Vagina (tissue), 2 donors: Measurements from ENCODE around the gene PRR5. TPM values are rescaled to one million over a fixed set of nuclear protein-coding genes. Genes with fewer than 3 reads are reported as not detected.

Experiments
- DNase-seq, 2 donors: peaks; one replicate each; pipeline ENCODE4 v3.0.0-alpha.2; 2017; ENCODE audit errors: extremely low spot score in 2 of 2
- H3K27ac ChIP-seq: fragments of 200-600 bp; sonication (generic); one replicate; pipeline ENCODE4 v1.5.1; 2019
- H3K27me3 ChIP-seq: fragments of 200-600 bp; sonication (generic); one replicate; pipeline ENCODE4 v1.5.1; 2019
- H3K36me3 ChIP-seq, 2 donors: fragments of 200-600 bp; sonication (generic); one replicate each; pipeline ENCODE4 v1.5.1; 2017 to 2019
- H3K4me1 ChIP-seq: fragments of 200-600 bp; sonication (generic); one replicate; pipeline ENCODE4 v1.5.1; 2019
- H3K4me3 ChIP-seq, 2 donors: fragments of 200-600 bp; sonication (generic); 1 replicate in 1 of 2; 2 replicates in 1 of 2; pipeline ENCODE4 v1.5.1; 2016 to 2019
- H3K9me3 ChIP-seq: fragments of 200-600 bp; sonication (generic); one replicate; pipeline ENCODE4 v1.5.1; 2019
- POLR2A ChIP-seq, 2 donors: fragments of 450-650 bp; IDR thresholded peaks; one replicate each; pipeline ENCODE4 v1.6.1; 2017; ENCODE audit warnings: antibody characterized with exemption in 2 of 2, mild to moderate bottlenecking in 2 of 2, moderate library complexity in 2 of 2
- POLR2AphosphoS5 ChIP-seq, 2 donors: sonication (generic); formaldehyde crosslinking; IDR thresholded peaks; one replicate each; pipeline ENCODE4 v1.9.0; 2017; ENCODE audit warnings: antibody characterized with exemption in 2 of 2, mild to moderate bottlenecking in 2 of 2, low read depth in 1 of 2; ENCODE audit not compliant: insufficient read depth in 1 of 2
- intact Hi-C: fragments of 100-400 bp; cut with DNase I; formaldehyde crosslinking; loops from one replicate; pipeline ENCODE4 v1.15.1; 2023
- total RNA-seq: library from RNA; depleted of rRNA; stranded (reverse); fragments of >200 nt; gene quantifications from one replicate; pipeline ENCODE4 v1.2.3, GENCODE V29; 2016
- TF ChIP-seq, protein P1 (sequence below), 3 experiments: fragments of 450-650 bp in 2 of 3; fragments of 200-600 bp in 1 of 3; sonication (generic) in 1 of 3; IDR thresholded peaks; one replicate each; pipeline ENCODE4 v1.5.1; 2017 to 2019; ENCODE audit warnings: antibody characterized with exemption in 3 of 3, mild to moderate bottlenecking in 2 of 3, moderate library complexity in 2 of 3

The PRR5 gene
- total RNA-seq, 1 donor from 2014 or later: 36.8 TPM

DNA sequence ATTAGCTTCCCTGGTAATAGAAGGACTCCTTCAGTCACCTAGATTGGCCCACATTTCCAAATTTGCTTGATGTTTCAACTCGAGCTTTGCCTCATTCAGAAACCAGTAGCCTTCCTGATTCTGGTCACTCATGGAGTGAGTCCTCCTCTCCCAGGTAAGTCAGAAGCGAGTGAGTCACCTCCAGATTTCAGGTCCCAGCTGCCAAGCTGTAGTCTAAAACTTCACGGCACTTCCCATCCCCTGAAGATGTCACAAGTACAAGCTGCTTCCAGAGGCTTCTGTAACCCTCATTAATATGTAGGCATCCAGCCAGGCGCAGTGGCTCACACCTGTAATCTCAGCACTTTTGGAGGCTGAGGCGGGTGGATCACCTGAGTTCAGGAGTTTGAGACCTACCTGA lies 73.9 kb downstream of the PRR5 start:
- intact Hi-C loops: no loop called here
- no peaks in the 10 kb centered on the region for H3K9me3 ChIP-seq
- H3K27me3 ChIP-seq: no peaks in the 10 kb centered on the region
- H3K4me1 ChIP-seq: no peaks in the 10 kb centered on the region
- no peak for TF ChIP-seq POLR2A (IDR thresholded peaks at IDR 0.05)
- TF ChIP-seq, protein P1, sequence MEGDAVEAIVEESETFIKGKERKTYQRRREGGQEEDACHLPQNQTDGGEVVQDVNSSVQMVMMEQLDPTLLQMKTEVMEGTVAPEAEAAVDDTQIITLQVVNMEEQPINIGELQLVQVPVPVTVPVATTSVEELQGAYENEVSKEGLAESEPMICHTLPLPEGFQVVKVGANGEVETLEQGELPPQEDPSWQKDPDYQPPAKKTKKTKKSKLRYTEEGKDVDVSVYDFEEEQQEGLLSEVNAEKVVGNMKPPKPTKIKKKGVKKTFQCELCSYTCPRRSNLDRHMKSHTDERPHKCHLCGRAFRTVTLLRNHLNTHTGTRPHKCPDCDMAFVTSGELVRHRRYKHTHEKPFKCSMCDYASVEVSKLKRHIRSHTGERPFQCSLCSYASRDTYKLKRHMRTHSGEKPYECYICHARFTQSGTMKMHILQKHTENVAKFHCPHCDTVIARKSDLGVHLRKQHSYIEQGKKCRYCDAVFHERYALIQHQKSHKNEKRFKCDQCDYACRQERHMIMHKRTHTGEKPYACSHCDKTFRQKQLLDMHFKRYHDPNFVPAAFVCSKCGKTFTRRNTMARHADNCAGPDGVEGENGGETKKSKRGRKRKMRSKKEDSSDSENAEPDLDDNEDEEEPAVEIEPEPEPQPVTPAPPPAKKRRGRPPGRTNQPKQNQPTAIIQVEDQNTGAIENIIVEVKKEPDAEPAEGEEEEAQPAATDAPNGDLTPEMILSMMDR (IDR thresholded peaks at IDR 0.05): no peak
- TF ChIP-seq POLR2AphosphoS5 (IDR thresholded peaks at IDR 0.05; ENCODE audit: insufficient read depth in 1 of 2, low read depth in 1 of 2): no peak
- no peak overlapping the region for H3K4me3 ChIP-seq
- H3K36me3 ChIP-seq: no peaks in the 10 kb centered on the region
- H3K27ac ChIP-seq: no peak overlapping the region
- DNase-seq: no peak

DNA sequence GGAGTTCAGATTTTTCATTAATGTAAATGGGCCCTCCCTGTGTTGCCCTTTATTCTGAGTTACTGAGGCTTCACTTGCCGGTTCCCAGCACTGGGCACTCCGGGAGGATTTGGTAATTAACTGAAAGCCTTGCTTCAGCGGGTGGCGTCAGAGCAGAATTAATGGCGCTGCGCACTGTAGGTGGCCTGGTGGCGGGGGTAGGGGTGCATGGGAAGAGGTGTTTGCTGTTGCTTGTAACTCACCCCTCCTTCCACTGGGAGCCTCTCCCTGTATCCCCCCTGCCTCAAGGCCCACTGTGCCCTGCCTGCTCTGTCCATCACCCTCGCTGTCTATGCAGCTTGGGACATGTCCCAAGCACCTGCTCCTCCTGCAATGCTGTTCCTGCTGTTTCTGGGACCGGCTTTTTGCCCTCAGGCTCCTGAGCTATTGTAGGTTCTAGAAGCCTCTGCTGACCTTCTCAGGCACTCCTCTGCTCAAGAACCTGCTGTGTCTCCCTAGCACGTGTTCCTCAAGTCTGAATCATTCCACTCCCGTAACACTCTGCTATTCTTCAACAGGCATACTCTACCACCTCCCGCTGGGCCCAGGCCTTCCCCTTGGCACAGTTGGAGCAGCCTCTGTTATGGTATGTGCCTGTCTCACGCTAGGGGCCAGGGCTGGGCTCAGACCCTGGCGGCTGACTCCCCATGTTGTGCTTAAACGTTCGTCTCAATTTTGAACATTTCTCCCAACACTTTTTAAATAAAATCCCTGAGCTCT lies 74.8 kb downstream of the PRR5 start:
- Histone ChIP-seq H3K27ac (no peak overlapping the region), H3K27me3 (no peaks in the 10 kb centered on the region), H3K9me3 (no peaks in the 10 kb centered on the region), H3K36me3 (no peaks in the 10 kb centered on the region), H3K4me3 (no peak overlapping the region), H3K4me1 (no peaks in the 10 kb centered on the region)
- intact Hi-C loops: no loop called here
- TF ChIP-seq POLR2AphosphoS5 (IDR thresholded peaks at IDR 0.05; ENCODE audit: insufficient read depth in 1 of 2, low read depth in 1 of 2): no peak
- TF ChIP-seq, protein P1 (IDR thresholded peaks at IDR 0.05): no peak
- TF ChIP-seq POLR2A (IDR thresholded peaks at IDR 0.05): no peak
- DNase-seq: no peak

DNA sequence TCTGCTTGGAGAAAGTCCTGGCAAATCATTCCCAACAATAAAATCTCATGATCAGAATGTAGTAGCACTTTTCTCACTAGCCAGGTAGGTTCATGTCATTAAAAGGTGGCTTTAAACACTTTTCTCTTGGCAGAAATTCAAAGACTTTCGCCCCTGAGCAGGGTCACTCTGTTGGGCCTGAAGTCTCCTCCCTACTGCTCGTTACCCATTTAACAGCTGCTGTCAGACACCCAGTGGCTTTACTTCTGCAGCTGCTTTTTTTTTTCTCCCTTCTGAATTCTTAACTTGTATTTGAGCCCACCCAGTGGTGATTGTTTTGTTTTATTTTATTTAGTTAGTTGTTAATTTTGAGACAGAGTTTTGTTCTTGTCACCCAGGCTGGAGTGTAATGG lies 75.4 kb downstream of the PRR5 start:
- no peak for DNase-seq
- Histone ChIP-seq H3K9me3 (no peaks in the 10 kb centered on the region), H3K27ac (no peak overlapping the region), H3K36me3 (no peaks in the 10 kb centered on the region), H3K4me1 (no peaks in the 10 kb centered on the region), H3K27me3 (no peaks in the 10 kb centered on the region), H3K4me3 (no peak overlapping the region)
- no peak for TF ChIP-seq POLR2AphosphoS5 (IDR thresholded peaks at IDR 0.05; ENCODE audit: insufficient read depth in 1 of 2, low read depth in 1 of 2)
- TF ChIP-seq, protein P1 (IDR thresholded peaks at IDR 0.05): no peak
- TF ChIP-seq POLR2A (IDR thresholded peaks at IDR 0.05): no peak
- intact Hi-C loops: no loop called here

DNA sequence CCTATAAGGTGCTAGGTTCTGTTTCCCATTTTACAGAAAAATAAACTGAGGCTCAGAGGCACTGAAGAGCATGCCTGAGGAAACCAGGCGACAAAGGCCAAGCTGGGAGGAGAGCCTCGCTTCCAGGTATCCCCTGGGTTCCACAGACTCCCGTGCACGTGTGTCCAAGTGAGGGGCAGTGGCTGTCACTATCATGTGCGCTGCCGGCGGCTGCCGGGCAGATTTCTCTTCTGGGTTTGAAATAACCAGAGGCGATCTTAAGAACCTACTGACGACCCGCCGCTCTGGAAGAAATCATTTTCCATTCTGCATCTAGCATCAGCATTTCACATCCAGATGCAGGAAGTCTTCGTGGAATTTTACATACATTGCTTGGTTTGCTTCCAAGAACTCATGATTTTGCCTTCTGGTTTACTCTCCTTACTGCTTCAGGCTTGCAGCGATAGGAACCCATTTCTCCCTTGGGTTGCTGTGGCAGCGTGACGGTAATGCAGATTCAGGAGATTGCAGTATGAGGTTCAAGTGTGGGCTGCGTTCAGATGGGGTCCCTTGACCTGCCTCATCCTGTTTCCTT lies 79.0 kb downstream of the PRR5 start:
- no peak for TF ChIP-seq POLR2AphosphoS5 (IDR thresholded peaks at IDR 0.05; ENCODE audit: insufficient read depth in 1 of 2, low read depth in 1 of 2)
- no peak for TF ChIP-seq POLR2A (IDR thresholded peaks at IDR 0.05)
- TF ChIP-seq, protein P1 (IDR thresholded peaks at IDR 0.05): no peak

DNA sequence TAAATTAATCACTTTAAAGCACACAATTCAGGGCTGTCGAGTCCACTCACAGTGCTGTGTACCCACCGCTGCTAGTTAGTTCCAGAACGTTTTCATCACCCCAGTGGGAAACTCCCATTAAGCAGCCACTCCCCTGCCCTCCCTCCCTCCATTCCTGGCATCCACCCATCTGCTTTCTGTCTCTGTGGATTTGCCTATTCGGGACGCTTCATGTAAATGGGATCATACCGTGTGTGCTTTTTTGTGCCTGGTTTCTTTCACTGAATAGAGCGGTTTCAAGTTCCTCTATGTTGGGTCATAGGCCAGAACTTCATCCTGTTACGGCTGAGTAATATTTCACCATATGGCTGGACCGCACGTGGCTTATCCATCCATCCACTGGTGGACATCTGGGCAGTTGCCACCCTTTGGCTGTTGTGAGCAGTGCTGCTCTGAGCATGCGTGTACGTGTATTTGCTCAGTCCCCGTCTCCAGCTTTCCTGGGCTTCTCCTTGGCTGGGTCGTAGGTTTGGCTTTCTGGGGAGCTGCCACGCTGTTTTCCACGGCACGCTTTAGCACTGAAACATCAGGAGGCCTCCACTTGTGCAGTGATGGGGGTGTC lies 80.5 kb downstream of the PRR5 start:
- DNase-seq: no peak
- H3K9me3 ChIP-seq: no peaks in the 10 kb centered on the region
- no peaks in the 10 kb centered on the region for H3K36me3 ChIP-seq
- no peaks in the 10 kb centered on the region for H3K27me3 ChIP-seq
- intact Hi-C loops: no loop called here
- no peak overlapping the region for H3K4me3 ChIP-seq
- H3K4me1 ChIP-seq: no peaks in the 10 kb centered on the region
- H3K27ac ChIP-seq: no peak overlapping the region
- no peak for TF ChIP-seq POLR2AphosphoS5 (IDR thresholded peaks at IDR 0.05; ENCODE audit: insufficient read depth in 1 of 2, low read depth in 1 of 2)
- no peak for TF ChIP-seq POLR2A (IDR thresholded peaks at IDR 0.05)
- TF ChIP-seq, protein P1 (IDR thresholded peaks at IDR 0.05): no peak

More for the DNA sequence above, 79.0 kb downstream of the PRR5 start:
- Histone ChIP-seq H3K4me3 (no peak overlapping the region), H3K27me3 (no peaks in the 10 kb centered on the region), H3K27ac (no peak overlapping the region), H3K4me1 (no peaks in the 10 kb centered on the region), H3K36me3 (no peaks in the 10 kb centered on the region), H3K9me3 (no peaks in the 10 kb centered on the region)
- intact Hi-C loops: no loop called here
- no peak for DNase-seq
